ENCODE measurements around the gene FURIN. TPM values are rescaled to one million over a fixed set of nuclear protein-coding genes. Genes with fewer than 3 reads are reported as not detected.
A peak's percentile ranks its signal among the peaks of the same experiment; 100 is the strongest.

Gene FURIN
- total and polyA plus RNA-seq, 9 of the 15 experiments (the other 6 are each of a cell fraction or from before 2014, with no cell fraction given): 0.92 to 99.9 (median 34.8) TPM

GRCh38 chr15:90902040-90902839 lies 33.9 kb downstream of the FURIN start (continued):
- TF ChIP-seq E4F1 (CRISPR knock-in tag; IDR thresholded peaks at IDR 0.05; ENCODE audit: borderline replicate concordance): no peak
- TF ChIP-seq BHLHE40 (IDR thresholded peaks at IDR 0.05; ENCODE audit: low read length): peak; percentile 17; the same call in 1 of the 2 replicates
- TF ChIP-seq YY1 (IDR thresholded peaks at IDR 0.05; ENCODE audit: borderline replicate concordance in 1 of 3, control insufficient read depth in 1 of 3, extremely low read depth in 1 of 3, insufficient read depth in 3 of 3, insufficient read length in 1 of 3, insufficient replicate concordance in 2 of 3, low read depth in 1 of 3, low read length in 2 of 3): peak in 1 of 3 experiments; percentile 55
- TF ChIP-seq ILF3 (IDR thresholded peaks at IDR 0.05; ENCODE audit: borderline replicate concordance): no peak
- no peak for TF ChIP-seq ZFP36 (IDR thresholded peaks at IDR 0.05; ENCODE audit: low read depth, low read length, partially characterized antibody)
- TF ChIP-seq ZBTB8A (IDR thresholded peaks at IDR 0.05; ENCODE audit: partially characterized antibody): no peak
- TF ChIP-seq, protein P1, sequence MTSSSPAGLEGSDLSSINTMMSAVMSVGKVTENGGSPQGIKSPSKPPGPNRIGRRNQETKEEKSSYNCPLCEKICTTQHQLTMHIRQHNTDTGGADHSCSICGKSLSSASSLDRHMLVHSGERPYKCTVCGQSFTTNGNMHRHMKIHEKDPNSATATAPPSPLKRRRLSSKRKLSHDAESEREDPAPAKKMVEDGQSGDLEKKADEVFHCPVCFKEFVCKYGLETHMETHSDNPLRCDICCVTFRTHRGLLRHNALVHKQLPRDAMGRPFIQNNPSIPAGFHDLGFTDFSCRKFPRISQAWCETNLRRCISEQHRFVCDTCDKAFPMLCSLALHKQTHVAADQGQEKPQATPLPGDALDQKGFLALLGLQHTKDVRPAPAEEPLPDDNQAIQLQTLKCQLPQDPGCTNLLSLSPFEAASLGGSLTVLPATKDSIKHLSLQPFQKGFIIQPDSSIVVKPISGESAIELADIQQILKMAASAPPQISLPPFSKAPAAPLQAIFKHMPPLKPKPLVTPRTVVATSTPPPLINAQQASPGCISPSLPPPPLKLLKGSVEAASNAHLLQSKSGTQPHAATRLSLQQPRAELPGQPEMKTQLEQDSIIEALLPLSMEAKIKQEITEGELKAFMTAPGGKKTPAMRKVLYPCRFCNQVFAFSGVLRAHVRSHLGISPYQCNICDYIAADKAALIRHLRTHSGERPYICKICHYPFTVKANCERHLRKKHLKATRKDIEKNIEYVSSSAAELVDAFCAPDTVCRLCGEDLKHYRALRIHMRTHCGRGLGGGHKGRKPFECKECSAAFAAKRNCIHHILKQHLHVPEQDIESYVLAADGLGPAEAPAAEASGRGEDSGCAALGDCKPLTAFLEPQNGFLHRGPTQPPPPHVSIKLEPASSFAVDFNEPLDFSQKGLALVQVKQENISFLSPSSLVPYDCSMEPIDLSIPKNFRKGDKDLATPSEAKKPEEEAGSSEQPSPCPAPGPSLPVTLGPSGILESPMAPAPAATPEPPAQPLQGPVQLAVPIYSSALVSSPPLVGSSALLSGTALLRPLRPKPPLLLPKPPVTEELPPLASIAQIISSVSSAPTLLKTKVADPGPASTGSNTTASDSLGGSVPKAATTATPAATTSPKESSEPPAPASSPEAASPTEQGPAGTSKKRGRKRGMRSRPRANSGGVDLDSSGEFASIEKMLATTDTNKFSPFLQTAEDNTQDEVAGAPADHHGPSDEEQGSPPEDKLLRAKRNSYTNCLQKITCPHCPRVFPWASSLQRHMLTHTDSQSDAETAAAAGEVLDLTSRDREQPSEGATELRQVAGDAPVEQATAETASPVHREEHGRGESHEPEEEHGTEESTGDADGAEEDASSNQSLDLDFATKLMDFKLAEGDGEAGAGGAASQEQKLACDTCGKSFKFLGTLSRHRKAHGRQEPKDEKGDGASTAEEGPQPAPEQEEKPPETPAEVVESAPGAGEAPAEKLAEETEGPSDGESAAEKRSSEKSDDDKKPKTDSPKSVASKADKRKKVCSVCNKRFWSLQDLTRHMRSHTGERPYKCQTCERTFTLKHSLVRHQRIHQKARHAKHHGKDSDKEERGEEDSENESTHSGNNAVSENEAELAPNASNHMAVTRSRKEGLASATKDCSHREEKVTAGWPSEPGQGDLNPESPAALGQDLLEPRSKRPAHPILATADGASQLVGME (CRISPR knock-in tag; IDR thresholded peaks at IDR 0.05): peak; percentile 77; the same call in 1 of the 2 replicates
- 0 out of 2 replicates have a peak, but pooled peaks have one; percentile 27 for TF ChIP-seq ZNF232 (CRISPR knock-in tag; IDR thresholded peaks at IDR 0.05)
- TF ChIP-seq HDAC8 (tag; IDR thresholded peaks at IDR 0.05): 0 out of 2 replicates have a peak, but pooled peaks have one; percentile 30
- TF ChIP-seq FOS (IDR thresholded peaks at IDR 0.05; ENCODE audit: extremely low read depth, insufficient read length): no peak
- 0 out of 4 replicates have a peak, but pooled peaks of 1 of the 2 experiments have one; percentile 1 for TF ChIP-seq FOXA3 (CRISPR knock-in tag; conservative IDR thresholded peaks at IDR 0.05 in 1 of 2, IDR thresholded peaks at IDR 0.05 in 1 of 2)
- peak; percentile 12; the same call in 1 of the 2 replicates for TF ChIP-seq HDAC2 (IDR thresholded peaks at IDR 0.05)
- TF ChIP-seq EP400 (IDR thresholded peaks at IDR 0.05): peak; percentile 43; the same call in 1 of the 2 replicates
- peak; percentile 13 for TF ChIP-seq FOXJ2 (tag; IDR thresholded peaks at IDR 0.05)
- TF ChIP-seq RAD51 (IDR thresholded peaks at IDR 0.05; ENCODE audit: borderline replicate concordance, low read depth): no peak

All from K562 (cell line).